Stimulated activated CD4-positive, alpha-beta T cell treated with anti-CD3 and anti-CD28 coated beads, Interleukin-1b, Interleukin-23, amount 100 ng/mL, for 4 hours (primary cell): ENCODE data around the gene GALNT9.
A peak's percentile ranks its signal among the peaks of the same experiment; 100 is the strongest.

Experiments
- DNase-seq, 2 donors: peaks; one replicate each; pipeline ENCODE4 v3.0.0-alpha.2; 2020; ENCODE audit warnings: low read depth in 2 of 2

GALNT9 gene

DNA sequence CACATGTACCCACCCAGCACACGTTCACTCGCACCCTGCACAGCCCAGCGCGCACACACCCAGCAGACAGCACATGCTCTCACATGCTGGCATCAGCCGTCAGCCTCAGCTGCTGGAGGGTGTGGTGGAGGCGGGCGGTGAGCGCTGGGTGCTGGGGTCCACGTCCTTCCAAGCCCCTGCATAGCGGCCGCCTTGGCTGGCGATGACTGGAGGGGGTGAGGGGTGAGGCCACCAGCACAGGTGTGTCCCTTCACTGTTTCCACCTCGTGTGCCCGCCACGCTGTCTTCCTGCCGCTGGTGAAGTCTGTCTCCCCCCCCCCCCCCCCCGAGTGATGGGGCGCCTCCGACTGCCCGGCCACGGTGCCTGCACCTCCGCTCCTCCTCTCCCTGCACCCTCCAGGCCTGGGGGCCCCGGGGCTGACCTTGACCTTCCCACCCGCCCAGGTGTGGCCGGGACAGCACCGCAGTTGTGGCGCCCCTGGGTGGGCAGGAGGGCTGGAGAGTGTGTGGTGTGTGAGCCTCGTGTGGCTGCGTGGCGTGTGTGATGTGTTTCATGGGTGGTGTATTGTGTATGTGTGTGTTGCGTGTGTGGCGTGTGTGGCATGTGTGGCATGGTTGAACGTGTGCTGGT is 147.7 kb downstream of the GALNT9 start:
- no peak for DNase-seq

DNA sequence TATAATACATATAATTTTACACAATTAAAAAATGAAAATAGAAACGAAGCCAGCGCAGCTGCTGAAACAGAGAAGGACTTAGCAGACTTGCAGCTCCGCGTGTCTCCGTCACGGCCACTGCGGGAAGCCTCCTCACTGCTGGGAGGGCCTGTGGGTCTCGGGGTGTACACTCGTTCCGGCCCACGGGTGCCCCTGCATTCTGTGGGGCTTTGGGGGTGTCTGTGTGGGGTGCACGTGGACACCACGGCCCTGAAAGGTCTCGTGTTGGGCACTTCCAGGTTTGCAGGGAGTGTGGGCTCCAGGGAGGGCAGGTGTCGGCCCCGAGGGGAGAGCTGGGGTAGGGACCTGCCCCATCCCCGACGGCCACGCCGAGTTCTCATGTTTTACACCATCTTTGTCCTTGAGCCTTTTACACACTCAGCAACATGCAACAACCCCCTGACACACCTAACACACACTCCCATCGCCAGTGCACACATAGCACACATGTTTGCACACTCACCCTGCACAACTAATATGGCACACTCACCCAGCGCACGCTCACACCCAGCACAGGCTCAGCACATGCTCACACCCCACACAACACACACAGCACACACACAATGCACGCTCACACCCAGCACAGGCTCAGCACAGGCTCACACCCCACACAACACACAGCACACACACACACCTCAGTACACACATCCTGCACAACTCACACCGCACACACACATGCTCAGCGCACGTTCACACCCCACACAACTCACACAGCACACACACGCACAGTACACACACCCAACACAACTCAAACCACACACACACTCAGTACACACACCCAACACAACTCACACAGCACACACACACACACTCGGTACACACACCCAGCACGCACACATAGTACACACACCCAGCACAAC is 148.5 kb downstream of the GALNT9 start:
- no peak for DNase-seq

GRCh38 chr12:132179431-132180362 is 149.7 kb downstream of the GALNT9 start:
- no peak for DNase-seq

DNA sequence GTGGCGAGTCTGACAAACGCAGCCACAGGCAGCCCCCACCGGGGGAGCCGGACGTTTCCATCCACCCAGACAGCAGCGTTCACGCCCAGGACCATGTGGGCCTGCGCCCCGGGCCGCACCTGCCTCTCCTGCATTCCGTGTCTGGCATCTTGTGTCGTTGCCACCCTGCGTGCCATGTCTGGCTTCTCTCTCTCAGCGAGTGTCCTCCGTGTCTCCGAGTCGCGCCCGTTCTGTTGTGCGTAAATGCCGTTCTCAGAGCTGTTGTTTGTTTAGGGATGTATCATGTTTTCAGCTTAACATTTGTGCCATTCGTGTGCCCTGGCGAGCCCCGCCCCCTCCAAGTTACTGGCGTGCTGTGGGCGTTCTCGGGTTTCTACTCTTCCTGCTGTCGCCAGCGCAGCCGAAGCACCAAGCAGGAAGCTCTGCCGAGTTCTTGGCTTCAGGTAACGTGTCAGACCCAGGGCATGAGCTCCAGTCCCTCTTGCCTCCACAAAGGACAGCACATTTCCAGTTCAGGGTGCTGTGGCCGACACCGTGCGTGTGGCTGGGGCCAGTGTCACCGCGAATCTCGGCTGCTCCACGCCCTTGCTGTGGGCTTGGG is 150.5 kb downstream of the GALNT9 start:
- peak in 1 of 2 donors; percentile 34 for DNase-seq

DNA sequence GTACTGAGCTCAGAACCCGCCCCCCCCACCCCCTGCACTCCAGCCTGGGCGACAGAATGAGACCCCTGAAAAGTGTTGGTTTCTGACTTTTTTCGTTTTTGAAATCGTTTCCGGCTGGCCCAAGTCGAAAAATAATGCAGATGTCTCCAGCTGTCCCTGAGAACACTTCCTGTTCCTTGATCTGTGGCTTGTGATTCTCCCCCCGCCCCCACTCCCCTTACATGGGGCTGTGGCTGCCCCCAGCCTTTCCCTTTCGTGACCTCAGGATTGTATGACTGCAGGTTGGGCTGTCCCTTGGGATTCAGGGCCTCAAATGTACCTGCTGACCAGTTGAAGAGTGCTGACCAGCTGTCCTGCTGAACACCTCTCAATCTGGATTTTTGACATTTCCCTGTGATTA is 151.1 kb downstream of the GALNT9 start:
- DNase-seq: no peak

GRCh38 chr12:132176920-132177551 is 152.4 kb downstream of the GALNT9 start:
- DNase-seq: no peak

DNA sequence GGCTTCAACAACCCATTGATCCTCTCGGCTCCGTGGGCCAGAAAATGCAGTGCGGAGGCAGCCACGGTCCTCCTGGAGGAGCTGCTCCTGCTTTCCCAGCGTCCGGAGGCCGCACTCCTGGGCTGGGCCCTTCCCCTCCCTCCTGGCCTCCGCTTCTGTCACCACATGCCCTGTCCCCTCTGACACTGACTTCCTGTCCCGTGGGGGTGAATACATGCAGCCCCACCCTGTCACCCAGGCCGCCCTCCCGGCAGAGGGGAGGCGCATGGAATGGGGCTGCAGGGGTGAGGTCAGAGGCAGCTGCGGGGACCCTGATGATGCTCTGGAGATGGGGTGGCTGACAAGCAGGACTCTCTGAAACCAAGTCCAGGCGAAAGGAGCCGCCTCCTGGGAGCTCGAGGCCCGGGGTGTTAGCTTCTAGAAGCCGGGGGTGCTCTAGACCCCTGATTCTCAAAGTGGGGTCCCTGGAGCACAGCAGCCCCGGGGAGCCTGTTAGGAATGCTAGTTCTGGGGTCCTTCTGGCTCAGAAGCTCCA is 152.9 kb downstream of the GALNT9 start:
- no peak for DNase-seq

DNA sequence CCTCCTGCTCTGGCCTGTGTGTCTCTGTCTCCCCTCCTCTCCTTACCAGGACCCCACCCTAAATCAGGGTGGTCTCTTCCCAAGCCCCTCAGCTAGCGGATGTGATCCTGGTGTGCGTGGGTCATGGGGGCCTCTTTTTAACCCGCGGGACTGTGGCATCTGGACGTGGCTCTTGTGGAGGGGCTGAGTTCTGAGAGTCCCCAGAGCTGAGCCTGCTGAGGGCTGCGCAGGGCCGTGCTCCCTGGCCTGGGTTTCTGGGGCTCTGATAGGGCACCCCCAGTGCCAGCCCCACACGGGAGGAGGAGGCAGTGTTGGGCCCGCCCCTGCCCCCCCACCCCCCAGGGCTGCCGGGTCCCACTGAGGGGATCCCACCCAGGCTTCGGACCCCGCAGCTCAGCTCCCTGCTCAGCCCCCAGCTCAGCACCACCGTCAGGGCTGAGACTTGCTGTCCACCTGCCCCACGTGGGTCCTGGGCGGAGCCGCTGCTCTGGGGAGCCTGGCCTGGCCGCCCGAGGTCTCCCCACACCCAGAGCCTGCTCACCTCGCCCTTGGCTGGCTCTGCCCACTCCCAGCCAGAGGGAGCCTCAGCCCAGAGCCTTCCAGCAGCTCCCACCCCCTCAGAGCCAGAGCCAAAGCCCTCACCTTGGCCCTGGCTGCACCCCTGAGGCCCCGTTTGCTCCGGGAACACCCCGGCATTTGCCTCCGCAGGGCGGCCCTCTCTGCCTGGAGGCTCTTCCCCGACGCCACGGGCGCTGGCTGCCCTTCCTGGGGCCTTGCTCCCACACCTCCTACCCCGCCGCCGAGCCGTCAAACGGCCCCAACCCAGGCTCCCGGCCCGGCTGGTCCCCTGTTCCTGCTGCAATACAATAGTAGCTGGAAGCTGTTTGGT is 153.6 kb downstream of the GALNT9 start:
- no peak for DNase-seq

- DNase-seq: no peak
These were observed 154.4 kb downstream of the GALNT9 start for GRCh38 chr12:132174839-132175490.

- DNase-seq: no peak
These were observed 155.2 kb downstream of the GALNT9 start for GRCh38 chr12:132174015-132174838.

DNA sequence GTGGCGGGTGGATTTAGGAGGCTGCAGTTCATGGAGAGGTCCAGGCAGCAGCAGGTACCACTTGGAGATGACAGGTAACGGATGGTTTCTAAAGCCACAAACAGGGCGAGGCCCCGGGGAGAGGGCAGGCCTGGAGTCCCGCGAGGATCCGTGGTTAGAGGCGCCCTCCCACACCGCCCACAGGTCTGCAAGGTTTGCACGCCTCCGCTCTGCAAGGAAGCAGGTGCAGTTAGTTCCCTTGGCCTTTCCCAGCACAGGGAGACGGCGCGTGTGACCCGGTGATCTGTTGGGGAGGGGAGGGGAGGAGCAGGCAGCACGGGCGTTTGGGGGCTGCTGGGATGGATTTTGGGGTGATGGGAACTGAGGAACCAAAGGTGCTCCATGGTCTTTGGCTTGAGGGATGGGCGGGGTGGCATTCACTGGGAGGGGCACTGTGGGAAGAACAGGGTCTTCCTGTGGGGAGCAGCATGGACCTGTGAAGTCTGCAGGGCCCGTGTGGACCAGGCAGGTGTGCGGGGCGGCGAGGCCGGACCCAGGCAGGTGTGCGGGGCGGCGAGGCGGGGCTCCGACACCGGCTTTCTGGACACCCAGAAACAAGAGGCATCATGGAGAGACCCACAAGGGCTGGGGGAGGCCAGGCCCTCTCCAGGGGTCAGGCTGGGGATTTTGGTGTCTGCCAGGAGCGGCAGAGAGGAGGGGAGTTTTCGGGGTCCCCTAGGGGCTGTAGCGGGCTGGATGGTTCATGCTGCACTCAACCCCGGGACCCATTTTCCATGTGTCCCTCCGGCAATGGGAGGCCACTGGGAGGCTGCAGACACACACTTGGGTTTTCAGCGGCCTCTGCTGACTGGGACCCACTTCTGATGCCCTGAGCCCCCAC is 156.0 kb downstream of the GALNT9 start:
- DNase-seq: no peak

DNA sequence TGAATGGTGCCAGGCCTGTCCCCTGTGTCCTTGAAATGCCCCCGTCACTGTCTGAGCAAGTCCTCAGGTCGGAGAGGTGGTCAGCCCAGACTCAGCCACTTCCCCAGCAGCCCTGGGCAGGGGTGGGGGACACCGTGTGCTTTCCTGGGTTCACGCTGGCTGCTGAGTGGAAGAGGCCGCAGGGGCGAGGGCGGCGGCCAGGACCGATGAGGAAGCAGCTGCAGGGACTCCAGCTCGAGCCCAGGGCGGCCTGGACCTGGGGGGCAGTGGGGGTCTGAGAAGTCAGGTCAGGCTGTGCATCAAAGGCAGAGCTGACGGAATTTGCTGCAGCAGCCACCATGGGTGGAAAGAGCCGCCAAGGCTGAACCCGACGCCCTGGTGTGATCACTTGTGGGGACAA is 156.8 kb downstream of the GALNT9 start:
- no peak for DNase-seq

- no peak for DNase-seq
These were observed 157.3 kb downstream of the GALNT9 start for GRCh38 chr12:132171968-132172521.

DNA sequence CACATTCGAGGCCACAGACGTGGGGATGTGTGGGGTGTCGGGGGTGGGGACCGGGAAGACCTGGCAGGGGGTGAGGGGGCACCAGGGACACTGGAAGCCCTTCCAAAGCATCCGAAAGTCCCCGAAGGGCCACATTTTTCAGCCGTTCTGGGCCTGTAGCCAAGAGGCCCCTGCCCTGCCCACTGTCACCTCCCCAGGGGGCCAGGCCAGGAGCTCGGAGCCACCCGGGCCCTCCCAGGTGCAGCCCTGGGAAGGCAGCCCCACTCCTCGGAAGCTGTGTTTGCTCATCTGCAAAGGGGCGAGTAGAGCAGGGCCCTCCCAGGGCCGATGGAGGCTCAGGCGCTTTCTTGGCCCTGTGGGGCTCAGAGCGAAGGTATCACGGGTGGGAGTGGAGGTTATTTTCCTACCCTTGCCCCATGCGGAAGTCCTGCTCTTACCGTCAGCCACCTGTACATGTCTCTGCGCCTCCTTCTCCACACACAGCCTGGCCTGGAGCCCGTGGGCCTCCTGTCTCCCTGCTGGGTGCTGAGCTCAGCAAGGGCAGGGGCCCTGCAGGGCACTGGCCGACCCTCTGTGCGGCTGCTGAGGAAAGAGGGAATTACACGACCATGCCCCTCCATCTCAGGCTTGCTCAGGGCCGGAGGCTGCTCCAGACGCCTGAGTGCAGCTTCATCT is 158.0 kb downstream of the GALNT9 start:
- DNase-seq: no peak

DNA sequence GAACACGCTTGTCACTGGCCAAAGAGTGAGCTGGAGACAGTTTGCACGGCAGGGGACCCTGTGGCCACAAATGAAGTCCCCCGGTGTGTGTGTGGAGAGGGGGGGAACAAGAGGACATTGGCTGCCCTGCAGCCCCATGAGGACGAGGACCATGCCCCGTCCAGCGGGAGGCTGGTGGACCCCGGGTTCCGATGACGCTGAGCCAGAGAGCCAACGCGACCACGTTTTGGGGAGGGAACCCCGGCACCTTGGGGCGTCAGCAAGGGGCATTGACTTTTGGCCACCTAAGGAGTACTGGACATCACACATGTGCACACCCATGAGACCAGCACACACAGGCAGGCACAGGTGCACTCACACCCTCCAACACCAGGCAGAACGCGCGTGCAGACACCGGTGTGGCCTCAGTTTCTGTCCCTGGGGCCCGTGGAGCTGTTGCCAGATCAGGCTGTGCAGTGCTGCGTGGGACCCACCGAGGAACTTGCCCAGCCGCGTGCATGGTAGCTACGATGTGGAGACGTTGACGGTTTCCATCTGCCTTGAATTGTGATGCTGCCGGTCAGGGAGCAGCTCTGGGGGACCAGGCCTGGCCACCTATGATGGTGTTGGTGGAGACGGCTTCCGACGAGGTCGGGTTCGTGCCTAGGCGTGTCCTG is 158.6 kb downstream of the GALNT9 start:
- no peak for DNase-seq

DNA sequence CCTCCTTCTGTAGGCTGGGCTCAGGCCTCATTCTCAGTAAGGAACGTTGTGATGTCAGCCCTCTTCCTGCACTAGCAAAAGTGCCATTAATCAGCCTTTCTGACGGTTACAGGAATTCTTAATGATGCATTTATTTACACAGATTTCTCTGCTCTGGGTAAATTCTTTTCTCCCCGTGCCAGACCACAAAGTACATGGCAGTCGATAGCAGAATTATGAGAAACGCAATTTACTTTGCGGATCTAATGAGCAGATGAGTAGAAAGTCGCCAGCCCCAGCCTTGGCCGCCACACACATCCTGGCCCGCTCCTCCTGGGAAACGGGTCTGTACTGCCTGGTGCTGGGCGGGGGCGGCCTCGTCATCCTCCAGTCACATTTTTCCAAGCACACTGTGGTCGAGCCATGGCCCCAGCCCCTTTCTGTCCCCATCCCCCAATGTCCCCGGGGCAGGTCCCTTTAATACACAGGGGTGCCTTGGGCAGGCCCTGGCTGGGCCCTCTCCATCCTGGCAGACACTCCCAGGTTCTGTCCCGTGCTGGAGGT is 159.2 kb downstream of the GALNT9 start:
- DNase-seq: no peak
